Erythroblast (primary cell): ENCODE data around the gene CD79A.

Experiments used
- GATA1 ChIP-seq: IDR thresholded peaks from 2 replicates; pipeline ENCODE4 v1.6.1; 2011; ENCODE audit warnings: low read depth, mild to moderate bottlenecking, control low read depth, low read length, moderate library complexity
- POLR2A ChIP-seq: IDR thresholded peaks from 2 replicates; pipeline ENCODE4 v1.6.1; 2011; ENCODE audit warnings: mild to moderate bottlenecking, low read length

DNA sequence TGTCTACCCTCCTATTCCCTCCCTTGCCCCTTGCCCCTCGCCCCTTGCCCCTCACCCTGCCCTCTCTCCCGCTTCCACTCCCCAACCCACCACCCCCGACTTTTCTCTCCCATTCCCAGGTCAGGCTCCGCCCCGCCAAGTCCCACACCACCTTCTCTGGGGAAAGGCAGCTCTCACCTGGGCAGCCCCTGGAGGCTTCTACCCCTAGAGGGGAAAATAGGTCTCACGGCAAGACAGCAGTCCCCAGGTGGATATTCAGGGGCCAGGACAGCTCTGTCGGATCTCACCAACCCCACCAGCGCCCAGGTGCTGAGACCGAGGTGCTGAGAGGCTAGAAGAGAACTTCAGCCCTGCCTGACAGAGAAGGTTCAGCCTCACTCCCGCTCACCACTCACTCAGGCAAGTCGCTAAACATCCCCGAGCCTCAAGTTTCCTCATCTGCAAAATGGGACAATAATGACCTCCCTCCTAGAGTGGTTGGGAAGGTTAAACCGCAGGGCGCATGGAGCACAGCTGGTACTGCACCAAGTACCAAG is 52.5 kb downstream of the CD79A start:
- TF ChIP-seq POLR2A: no peak
- no peak for TF ChIP-seq GATA1
